OCI-LY1 (cell line): ENCODE measurements around the gene MEG3.

Experiments
- H2AFZ ChIP-seq: fragments of 200-600 bp; sonication (generic), shearing (Covaris generic); 2 replicates; pipeline ENCODE4 v1.6.0; 2014; ENCODE audit warnings: antibody characterized with exemption, mild to moderate bottlenecking, low read length
- H3F3A ChIP-seq: fragments of 200-600 bp; sonication (generic), shearing (Covaris generic); 2 replicates; pipeline ENCODE4 v1.6.0; 2014; ENCODE audit warnings: mild to moderate bottlenecking, antibody characterized with exemption, low read length, moderate library complexity; ENCODE audit not compliant: insufficient read depth
- H3K27ac ChIP-seq: fragments of 200-600 bp; sonication (generic); 2 replicates; pipeline ENCODE4 v1.5.1; 2014; ENCODE audit warnings: low read length, mixed run types, mild to moderate bottlenecking, low read depth; ENCODE audit not compliant: poor library complexity, severe bottlenecking
- H3K27me3 ChIP-seq: fragments of 200-600 bp; sonication (generic); 2 replicates; pipeline ENCODE4 v1.6.0; 2014; ENCODE audit warnings: antibody characterized with exemption, mild to moderate bottlenecking, low read length, moderate library complexity; ENCODE audit not compliant: insufficient read depth
- H3K36me3 ChIP-seq: fragments of 200-600 bp; sonication (generic); 2 replicates; pipeline ENCODE4 v1.6.1; 2014; ENCODE audit warnings: mild to moderate bottlenecking, antibody characterized with exemption, low read length, moderate library complexity, mixed read lengths; ENCODE audit not compliant: insufficient read depth
- H3K4me1 ChIP-seq: fragments of 200-600 bp; sonication (generic); 2 replicates; pipeline ENCODE4 v1.5.1; 2014; ENCODE audit warnings: mild to moderate bottlenecking, low read length, moderate library complexity; ENCODE audit not compliant: insufficient read depth, severe bottlenecking
- H3K4me2 ChIP-seq: fragments of 200-600 bp; sonication (generic), shearing (Covaris generic); 2 replicates; pipeline ENCODE4 v1.6.1; 2014; ENCODE audit warnings: low read length
- H3K4me3 ChIP-seq: fragments of 200-600 bp; sonication (generic); 2 replicates; pipeline ENCODE4 v1.5.1; 2014; ENCODE audit warnings: low read length, low read depth, mild to moderate bottlenecking, mixed read lengths; ENCODE audit not compliant: poor library complexity, severe bottlenecking
- H3K79me2 ChIP-seq: fragments of 200-600 bp; shearing (Covaris generic); 2 replicates; pipeline ENCODE4 v1.6.1; 2016; ENCODE audit warnings: mixed run types, low read length, mixed read lengths; ENCODE audit not compliant: insufficient read depth
- H3K9ac ChIP-seq: fragments of 200-600 bp; sonication (generic), shearing (Covaris generic); 2 replicates; pipeline ENCODE4 v1.6.1; 2014; ENCODE audit warnings: mild to moderate bottlenecking, low read length, mixed read lengths
- H3K9me2 ChIP-seq: fragments of 200-600 bp; sonication (generic), shearing (Covaris generic); 2 replicates; pipeline ENCODE4 v1.6.1; 2014; ENCODE audit warnings: low read depth, mild to moderate bottlenecking, low read length, mixed read lengths
- H3K9me3 ChIP-seq: fragments of 200-600 bp; shearing (Covaris generic); 2 replicates; pipeline ENCODE4 v1.6.1; 2014; ENCODE audit warnings: low read length, mixed read lengths
- H4K20me1 ChIP-seq: fragments of 200-600 bp; sonication (generic), shearing (Covaris generic); 2 replicates; pipeline ENCODE4 v1.6.0; 2016; ENCODE audit warnings: mild to moderate bottlenecking, low read length; ENCODE audit not compliant: insufficient read depth
- CTCF ChIP-seq: fragments of 200-600 bp; sonication (generic), shearing (Covaris generic); IDR thresholded peaks from 2 replicates; pipeline ENCODE4 v1.5.1; 2017; ENCODE audit warnings: mild to moderate bottlenecking, antibody characterized with exemption, low read length, moderate library complexity, mixed read lengths
- EZH2 ChIP-seq: fragments of 200-600 bp; sonication (generic), shearing (Covaris generic); IDR thresholded peaks from 2 replicates; pipeline ENCODE4 v1.8.0; 2017; ENCODE audit warnings: borderline replicate concordance, mixed run types, mild to moderate bottlenecking, antibody characterized with exemption, low read length, moderate library complexity, mixed read lengths

The MEG3 gene

GRCh38 chr14:100902295-100903133 lies 76.6 kb downstream of the MEG3 start:
- H3K4me1 ChIP-seq: no peaks in the 10 kb centered on the region
- H3K9me3 ChIP-seq: no peaks in the 10 kb centered on the region
- no peaks in the 10 kb centered on the region for H3F3A ChIP-seq
- H3K4me3 ChIP-seq: no peak overlapping the region
- no peaks in the 10 kb centered on the region for H3K79me2 ChIP-seq
- no peak overlapping the region for H3K4me2 ChIP-seq
- no peaks in the 10 kb centered on the region for H4K20me1 ChIP-seq
- H3K9me2 ChIP-seq: no peaks in the 10 kb centered on the region
- no peak overlapping the region for H2AFZ ChIP-seq
- TF ChIP-seq CTCF (peak; percentile 30; the same call in 1 of the 2 replicates), EZH2 (no peak)
- no peak overlapping the region for H3K27ac ChIP-seq
- H3K27me3 ChIP-seq: no peaks in the 10 kb centered on the region
- H3K36me3 ChIP-seq: no peaks in the 10 kb centered on the region
- H3K9ac ChIP-seq: no peak overlapping the region

GRCh38 chr14:100903134-100903468 lies 77.2 kb downstream of the MEG3 start:
- H3K36me3 ChIP-seq: no peaks in the 10 kb centered on the region
- no peak for TF ChIP-seq CTCF
- no peak for TF ChIP-seq EZH2
- H3K4me3 ChIP-seq: no peak overlapping the region
- H2AFZ ChIP-seq: no peak overlapping the region
- no peak overlapping the region for H3K4me2 ChIP-seq
- no peak overlapping the region for H3K9ac ChIP-seq
- H3K27ac ChIP-seq: no peak overlapping the region
- H3K79me2 ChIP-seq: no peaks in the 10 kb centered on the region
- no peaks in the 10 kb centered on the region for H4K20me1 ChIP-seq
- H3K4me1 ChIP-seq: no peaks in the 10 kb centered on the region
- H3F3A ChIP-seq: no peaks in the 10 kb centered on the region
- H3K9me3 ChIP-seq: no peaks in the 10 kb centered on the region
- no peaks in the 10 kb centered on the region for H3K27me3 ChIP-seq
- H3K9me2 ChIP-seq: no peaks in the 10 kb centered on the region

- no peak for TF ChIP-seq CTCF
- TF ChIP-seq EZH2: no peak
- Histone ChIP-seq H2AFZ (no peak within 1 kb of the TSS), H3K4me3 (no peak within 1 kb of the TSS), H3K4me1 (no peaks in the 10 kb centered on the region), H3K9me3 (no peaks in the 10 kb centered on the region), H4K20me1 (no peaks in the 10 kb centered on the region), H3K36me3 (no peaks in the 10 kb centered on the region), H3F3A (no peaks in the 10 kb centered on the region), H3K27ac (no peak within 1 kb of the TSS), H3K9me2 (no peaks in the 10 kb centered on the region), H3K79me2 (no peaks in the 10 kb centered on the region), H3K9ac (no peak within 1 kb of the TSS), H3K27me3 (no peaks in the 10 kb centered on the region), H3K4me2 (no peak within 1 kb of the TSS)
Measured at GRCh38 chr14:100903672-100904185, 77.8 kb downstream of the MEG3 start, which contains the start of gene RTL1. Gene RTL1, minus strand, starts transcription at chr14:100903722. Its CDS starts 18,934 bp downstream, at chr14:100884788.
